Parathyroid adenoma (tissue), 2 donors: ENCODE data around the gene ZYG11A.

Source experiments
- H2AFZ ChIP-seq: fragments of 300-600 bp; sonication (generic); one replicate; pipeline ENCODE4 v1.7.0; 2017; ENCODE audit warnings: antibody characterized with exemption, mild to moderate bottlenecking
- H3K27ac ChIP-seq: fragments of 300-600 bp; sonication (generic); one replicate; pipeline ENCODE4 v1.7.0; 2017
- H3K27me3 ChIP-seq: fragments of 300-600 bp; sonication (generic); one replicate; pipeline ENCODE4 v1.7.0; 2017; ENCODE audit warnings: low read length; ENCODE audit not compliant: control insufficient read depth, insufficient read depth
- H3K36me3 ChIP-seq: fragments of 300-600 bp; sonication (generic); one replicate; pipeline ENCODE4 v1.7.0; 2017; ENCODE audit warnings: low read length; ENCODE audit not compliant: control insufficient read depth, insufficient read depth
- H3K4me1 ChIP-seq: fragments of 300-600 bp; sonication (generic); one replicate; pipeline ENCODE4 v1.7.0; 2017; ENCODE audit warnings: control low read depth
- H3K4me2 ChIP-seq: fragments of 300-600 bp; sonication (generic); one replicate; pipeline ENCODE4 v1.7.0; 2017; ENCODE audit warnings: low read length
- H3K4me3 ChIP-seq: fragments of 300-600 bp; sonication (generic); one replicate; pipeline ENCODE4 v1.7.0; 2017; ENCODE audit warnings: low read depth, low read length
- H3K79me2 ChIP-seq: fragments of 300-600 bp; sonication (generic); one replicate; pipeline ENCODE4 v1.7.0; 2017; ENCODE audit warnings: control low read depth
- H3K9ac ChIP-seq: fragments of 300-600 bp; sonication (generic); one replicate; pipeline ENCODE4 v1.7.0; 2017; ENCODE audit warnings: mild to moderate bottlenecking
- H3K9me3 ChIP-seq: fragments of 300-600 bp; sonication (generic); one replicate; pipeline ENCODE4 v1.7.0; 2017; ENCODE audit warnings: low read length; ENCODE audit not compliant: control insufficient read depth
- TF ChIP-seq, protein P1 (sequence below): fragments of 300-600 bp; sonication (generic); IDR thresholded peaks from one replicate; pipeline ENCODE4 v1.7.0; 2017; ENCODE audit warnings: antibody characterized with exemption, mild to moderate bottlenecking
- donor health status: primary hyperparathyroidism.

ZYG11A gene

DNA sequence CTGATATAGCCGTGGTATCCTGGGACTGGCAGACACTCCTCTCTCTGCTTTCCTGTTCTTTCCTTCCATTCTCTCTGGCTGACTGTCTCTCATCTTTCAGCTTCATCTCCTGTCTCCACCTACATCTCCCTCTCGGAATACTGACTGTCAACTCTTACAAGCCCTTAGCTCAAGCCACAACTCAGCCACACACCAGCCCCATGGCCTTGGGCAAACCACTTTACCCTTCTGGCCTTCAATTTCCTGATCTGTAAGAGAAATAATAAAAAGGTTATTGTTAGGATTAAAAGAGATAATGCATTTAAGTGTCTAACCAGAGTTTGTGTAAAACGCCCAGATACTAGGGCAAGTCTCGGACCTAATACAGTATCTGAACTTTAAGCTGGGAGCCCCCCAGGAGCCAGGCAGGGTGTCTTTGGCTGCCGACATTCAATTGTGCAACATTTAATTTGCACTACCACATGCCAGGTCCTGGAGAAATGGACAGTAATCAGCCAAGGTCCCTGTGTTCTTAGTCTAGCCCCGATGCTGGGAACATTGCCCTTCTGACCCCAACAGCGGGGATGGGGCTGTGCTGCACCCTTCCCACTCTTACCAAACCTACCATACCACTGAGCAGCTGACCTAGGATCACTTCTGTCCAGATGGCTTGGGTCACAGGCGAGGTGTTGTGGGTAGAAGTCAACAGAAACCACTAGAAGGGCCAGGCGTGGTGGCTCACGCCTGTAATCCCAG lies 73.8 kb downstream of the ZYG11A start:
- TF ChIP-seq, protein P1, sequence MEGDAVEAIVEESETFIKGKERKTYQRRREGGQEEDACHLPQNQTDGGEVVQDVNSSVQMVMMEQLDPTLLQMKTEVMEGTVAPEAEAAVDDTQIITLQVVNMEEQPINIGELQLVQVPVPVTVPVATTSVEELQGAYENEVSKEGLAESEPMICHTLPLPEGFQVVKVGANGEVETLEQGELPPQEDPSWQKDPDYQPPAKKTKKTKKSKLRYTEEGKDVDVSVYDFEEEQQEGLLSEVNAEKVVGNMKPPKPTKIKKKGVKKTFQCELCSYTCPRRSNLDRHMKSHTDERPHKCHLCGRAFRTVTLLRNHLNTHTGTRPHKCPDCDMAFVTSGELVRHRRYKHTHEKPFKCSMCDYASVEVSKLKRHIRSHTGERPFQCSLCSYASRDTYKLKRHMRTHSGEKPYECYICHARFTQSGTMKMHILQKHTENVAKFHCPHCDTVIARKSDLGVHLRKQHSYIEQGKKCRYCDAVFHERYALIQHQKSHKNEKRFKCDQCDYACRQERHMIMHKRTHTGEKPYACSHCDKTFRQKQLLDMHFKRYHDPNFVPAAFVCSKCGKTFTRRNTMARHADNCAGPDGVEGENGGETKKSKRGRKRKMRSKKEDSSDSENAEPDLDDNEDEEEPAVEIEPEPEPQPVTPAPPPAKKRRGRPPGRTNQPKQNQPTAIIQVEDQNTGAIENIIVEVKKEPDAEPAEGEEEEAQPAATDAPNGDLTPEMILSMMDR: no peak
- Histone ChIP-seq H3K9ac (no peak overlapping the region), H3K27me3 (no peaks in the 10 kb centered on the region), H3K27ac (no peak overlapping the region), H3K4me1 (no peaks in the 10 kb centered on the region), H3K4me2 (no peak overlapping the region), H3K9me3 (no peaks in the 10 kb centered on the region), H3K79me2 (no peaks in the 10 kb centered on the region), H2AFZ (no peak overlapping the region), H3K4me3 (no peak overlapping the region), H3K36me3 (no peaks in the 10 kb centered on the region)

DNA sequence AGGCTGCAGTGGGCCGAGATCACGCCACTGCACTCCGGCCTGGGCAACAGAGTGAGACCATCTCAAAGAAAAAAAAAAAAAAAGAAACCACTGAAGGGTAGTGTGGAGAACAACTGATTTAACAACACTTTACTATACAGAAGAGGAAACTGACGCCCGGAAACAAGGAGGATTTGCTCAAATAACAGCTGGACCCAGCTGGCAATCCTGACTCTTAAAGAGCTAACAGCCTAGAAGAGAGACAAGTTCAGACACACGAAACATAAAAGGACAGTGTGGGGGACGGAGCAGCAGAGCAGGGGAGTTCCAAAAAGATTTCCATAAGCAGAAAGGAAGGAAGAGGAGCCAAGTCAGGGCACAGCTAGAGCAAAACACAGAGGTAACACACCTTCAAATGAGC lies 74.6 kb downstream of the ZYG11A start:
- H3K79me2 ChIP-seq: no peaks in the 10 kb centered on the region

DNA sequence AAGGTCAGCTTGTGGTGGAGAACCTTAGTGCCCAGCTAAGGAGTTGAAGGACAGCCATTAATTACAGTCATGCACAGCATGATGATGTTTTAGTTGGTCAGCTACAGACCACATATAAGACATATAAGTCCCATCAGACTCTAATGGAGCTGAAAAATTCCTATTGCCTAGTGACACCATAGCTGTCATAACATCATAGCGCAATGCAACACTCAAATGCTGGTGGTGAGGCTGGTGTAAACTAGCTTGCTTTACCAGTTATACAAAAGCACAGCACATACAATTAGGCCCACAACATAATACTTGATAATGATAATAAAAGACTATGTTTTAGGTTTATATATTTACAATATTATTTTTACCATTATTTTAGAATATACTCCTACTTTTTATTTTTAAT lies 75.0 kb downstream of the ZYG11A start:
- no peaks in the 10 kb centered on the region for H3K4me1 ChIP-seq

More for the DNA sequence above, 74.6 kb downstream of the ZYG11A start:
- H3K9ac ChIP-seq: no peak overlapping the region
- TF ChIP-seq, protein P1: no peak
- no peak overlapping the region for H3K27ac ChIP-seq
- H3K27me3 ChIP-seq: no peaks in the 10 kb centered on the region
- no peaks in the 10 kb centered on the region for H3K36me3 ChIP-seq
- no peak overlapping the region for H3K4me3 ChIP-seq
- no peaks in the 10 kb centered on the region for H3K4me1 ChIP-seq
- H3K9me3 ChIP-seq: no peaks in the 10 kb centered on the region
- no peak overlapping the region for H2AFZ ChIP-seq
- no peak overlapping the region for H3K4me2 ChIP-seq

DNA sequence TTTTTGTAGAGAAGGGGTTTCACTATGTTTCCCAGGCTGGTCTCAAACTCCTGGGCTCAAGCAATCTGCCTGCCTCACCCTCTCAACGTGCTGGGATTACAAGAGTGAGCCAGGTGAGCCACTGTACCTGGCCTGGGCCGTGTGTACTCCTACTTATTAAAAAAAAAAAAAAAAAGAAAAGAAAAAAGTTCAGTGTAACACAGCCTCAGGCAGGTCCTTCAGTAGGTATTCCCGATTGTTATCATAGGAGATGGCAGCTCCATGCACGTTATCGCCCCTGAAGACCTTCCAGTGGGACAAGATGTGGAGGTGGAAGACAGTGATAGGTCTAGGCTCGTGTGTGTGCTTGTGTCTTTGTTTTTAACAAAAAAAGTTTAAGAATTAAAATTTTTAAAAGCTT lies 75.6 kb downstream of the ZYG11A start:
- H3K4me1 ChIP-seq: no peaks in the 10 kb centered on the region
- no peaks in the 10 kb centered on the region for H3K36me3 ChIP-seq
- no peak overlapping the region for H2AFZ ChIP-seq
- H3K9me3 ChIP-seq: no peaks in the 10 kb centered on the region
- no peak overlapping the region for H3K4me2 ChIP-seq
- H3K79me2 ChIP-seq: no peaks in the 10 kb centered on the region
- TF ChIP-seq, protein P1: no peak
- H3K9ac ChIP-seq: no peak overlapping the region
- H3K27me3 ChIP-seq: no peaks in the 10 kb centered on the region
- H3K27ac ChIP-seq: no peak overlapping the region
- no peak overlapping the region for H3K4me3 ChIP-seq

More for the DNA sequence above, 75.0 kb downstream of the ZYG11A start:
- Histone ChIP-seq H3K27ac (no peak overlapping the region), H3K27me3 (no peaks in the 10 kb centered on the region), H3K9me3 (no peaks in the 10 kb centered on the region), H2AFZ (no peak overlapping the region), H3K4me3 (no peak overlapping the region), H3K4me2 (no peak overlapping the region), H3K9ac (no peak overlapping the region), H3K36me3 (no peaks in the 10 kb centered on the region), H3K79me2 (no peaks in the 10 kb centered on the region)
- TF ChIP-seq, protein P1: no peak
